Muscle of leg (tissue), 11 donors: Measurements from ENCODE around the gene APP. TPM values are rescaled to one million over a fixed set of nuclear protein-coding genes. Genes with fewer than 3 reads are reported as not detected.
A peak's percentile ranks its signal among the peaks of the same experiment; 100 is the strongest.

Experiments
- DNase-seq: peaks from one replicate; pipeline ENCODE4 v3.0.0; 2013
- H3K27ac ChIP-seq: one replicate; pipeline ENCODE4 v1.5.1; 2013; ENCODE audit warnings: mild to moderate bottlenecking, low read length, control low read depth
- H3K27me3 ChIP-seq: one replicate; pipeline ENCODE4 v1.6.1; 2013; ENCODE audit warnings: low read length; ENCODE audit not compliant: control insufficient read depth, insufficient read depth
- H3K36me3 ChIP-seq: one replicate; pipeline ENCODE4 v1.6.1; 2013; ENCODE audit warnings: low read length; ENCODE audit not compliant: control insufficient read depth, insufficient read depth
- H3K4me1 ChIP-seq: one replicate; pipeline ENCODE4 v1.6.1; 2013; ENCODE audit warnings: low read length; ENCODE audit not compliant: control insufficient read depth, insufficient read depth
- H3K4me3 ChIP-seq: one replicate; pipeline ENCODE4 v1.5.1; 2013; ENCODE audit warnings: low read length, control low read depth
- H3K9me3 ChIP-seq: replicated peaks from 2 replicates; pipeline ENCODE4 v1.6.1; 2013; ENCODE audit warnings: low read depth, low read length; ENCODE audit not compliant: control insufficient read depth
- WGBS: methylation state at CpG from one replicate; pipeline ENCODE4 v1.1.5; 2013; ENCODE audit warnings: missing lambda C conversion rate; ENCODE audit not compliant: insufficient coverage; 5-methylcytosine and 5-hydroxymethylcytosine counted together
- polyA plus RNA-seq, 8 donors: library from polyadenylated mRNA; unstranded; fragments of 120-200 nt; gene quantifications; one replicate each; pipeline versions ENCODE4 v1.2.1 to v1.2.3, GENCODE V29; 2013; ENCODE audit warnings: inconsistent platforms in 1 of 8, low replicate concordance in 1 of 8; ENCODE audit not compliant: insufficient read length in 8 of 8, insufficient read depth in 1 of 8
- total RNA-seq: library from RNA; stranded (reverse); fragments of 120-200 nt; gene quantifications from one replicate; pipeline ENCODE4 v1.2.4, GENCODE V29; 2013

Gene APP
- total and polyA plus RNA-seq, 9 donors, result 154 to 476 (median 322) TPM

- WGBS, result no CpG with 5 or more reads among the region's 5 CpGs
- peaks cover 14% of the 10 kb centered on the region for H3K36me3 ChIP-seq
- DNase-seq, result no peak
Observed at GRCh38 chr21:25891596-25891995, 279.0 kb downstream of the APP start.

GRCh38 chr21:25890001-25890400 lies 280.6 kb downstream of the APP start:
- 100% methylated on average over 1 of the region's 2 CpGs for WGBS

More at GRCh38 chr21:25891596-25891995, 279.0 kb downstream of the APP start:
- H3K4me3 ChIP-seq, result no peak overlapping the region
- no peak overlapping the region for H3K27ac ChIP-seq
- H3K4me1 ChIP-seq, result no peaks in the 10 kb centered on the region
- no peaks in the 10 kb centered on the region for H3K27me3 ChIP-seq
- H3K9me3 ChIP-seq, result no peaks in the 10 kb centered on the region

GRCh38 chr21:25888711-25889110 lies 281.9 kb downstream of the APP start:
- WGBS, result no CpG with 5 or more reads among the region's 9 CpGs
- Histone ChIP-seq H3K9me3 (no peaks in the 10 kb centered on the region), H3K27ac (no peak overlapping the region), H3K27me3 (no peaks in the 10 kb centered on the region), H3K4me1 (no peaks in the 10 kb centered on the region), H3K4me3 (no peak overlapping the region), H3K36me3 (peaks cover 15% of the 10 kb centered on the region)
- no peak for DNase-seq

More at GRCh38 chr21:25890001-25890400, 280.6 kb downstream of the APP start:
- Histone ChIP-seq H3K27me3 (no peaks in the 10 kb centered on the region), H3K9me3 (no peaks in the 10 kb centered on the region), H3K4me1 (no peaks in the 10 kb centered on the region), H3K27ac (no peak overlapping the region), H3K36me3 (peaks cover 15% of the 10 kb centered on the region), H3K4me3 (no peak overlapping the region)
- peak; percentile 70 for DNase-seq

- Histone ChIP-seq H3K27ac (no peak overlapping the region), H3K4me3 (no peak overlapping the region), H3K4me1 (no peaks in the 10 kb centered on the region), H3K36me3 (peaks cover 15% of the 10 kb centered on the region), H3K27me3 (no peaks in the 10 kb centered on the region), H3K9me3 (no peaks in the 10 kb centered on the region)
- 75% methylated on average over 2 of the region's 9 CpGs for WGBS
- DNase-seq, result no peak
Observed at GRCh38 chr21:25887646-25888306, 282.8 kb downstream of the APP start.

GRCh38 chr21:25887166-25887565 lies 283.4 kb downstream of the APP start:
- no peaks in the 10 kb centered on the region for H3K9me3 ChIP-seq
- no peak for DNase-seq
- peaks cover 15% of the 10 kb centered on the region for H3K36me3 ChIP-seq
- no peaks in the 10 kb centered on the region for H3K27me3 ChIP-seq
- H3K4me1 ChIP-seq, result no peaks in the 10 kb centered on the region
- no peak overlapping the region for H3K27ac ChIP-seq
- no peak overlapping the region for H3K4me3 ChIP-seq
- WGBS, result 70% methylated on average over 2 of the region's 4 CpGs

- no CpG with 5 or more reads among the region's 7 CpGs for WGBS
- Histone ChIP-seq H3K9me3 (no peaks in the 10 kb centered on the region), H3K27ac (peak overlapping the region; percentile 26), H3K4me3 (no peak overlapping the region), H3K36me3 (peaks cover 15% of the 10 kb centered on the region), H3K4me1 (no peaks in the 10 kb centered on the region), H3K27me3 (no peaks in the 10 kb centered on the region)
- DNase-seq, result no peak
Observed at GRCh38 chr21:25885880-25886279, 284.7 kb downstream of the APP start.

- WGBS, result 72% methylated on average over 3 of the region's 4 CpGs
- Histone ChIP-seq H3K27ac (peak overlapping the region; percentile 26), H3K9me3 (no peaks in the 10 kb centered on the region), H3K27me3 (no peaks in the 10 kb centered on the region), H3K36me3 (peaks cover 15% of the 10 kb centered on the region), H3K4me3 (no peak overlapping the region), H3K4me1 (no peaks in the 10 kb centered on the region)
- peak; percentile 12 for DNase-seq
Observed at GRCh38 chr21:25885405-25885804, 285.2 kb downstream of the APP start.

GRCh38 chr21:25884311-25884710 lies 286.3 kb downstream of the APP start:
- Histone ChIP-seq H3K27me3 (no peaks in the 10 kb centered on the region), H3K27ac (no peak overlapping the region), H3K4me1 (no peaks in the 10 kb centered on the region), H3K36me3 (peaks cover 13% of the 10 kb centered on the region), H3K4me3 (no peak overlapping the region), H3K9me3 (no peaks in the 10 kb centered on the region)
- DNase-seq, result no peak
- WGBS, result 100% methylated on average over 1 of the region's 2 CpGs

- Histone ChIP-seq H3K27me3 (no peaks in the 10 kb centered on the region), H3K36me3 (peaks cover 8% of the 10 kb centered on the region), H3K4me1 (no peaks in the 10 kb centered on the region), H3K27ac (no peak overlapping the region), H3K4me3 (no peak overlapping the region), H3K9me3 (no peaks in the 10 kb centered on the region)
- DNase-seq, result peak; percentile 68
- WGBS, result 77% methylated on average over 5 of the region's 17 CpGs
Observed at GRCh38 chr21:25881524-25882376, 288.8 kb downstream of the APP start.

- H3K4me1 ChIP-seq, result no peaks in the 10 kb centered on the region
- H3K27me3 ChIP-seq, result no peaks in the 10 kb centered on the region
- no peak for DNase-seq
- H3K4me3 ChIP-seq, result no peak overlapping the region
- 90% methylated on average over 2 of the region's 3 CpGs for WGBS
- no peaks in the 10 kb centered on the region for H3K9me3 ChIP-seq
- no peak overlapping the region for H3K27ac ChIP-seq
- peaks cover 3% of the 10 kb centered on the region for H3K36me3 ChIP-seq
Observed at GRCh38 chr21:25879203-25879602, 291.4 kb downstream of the APP start.
